Measurements from ENCODE around the gene GCN1. TPM values are rescaled to one million over a fixed set of nuclear protein-coding genes. Genes with fewer than 3 reads are reported as not detected.

GCN1 gene
- total RNA-seq, 6 experiments from 2014 or later, result 76.5 to 102 (median 83.1) TPM

DNA sequence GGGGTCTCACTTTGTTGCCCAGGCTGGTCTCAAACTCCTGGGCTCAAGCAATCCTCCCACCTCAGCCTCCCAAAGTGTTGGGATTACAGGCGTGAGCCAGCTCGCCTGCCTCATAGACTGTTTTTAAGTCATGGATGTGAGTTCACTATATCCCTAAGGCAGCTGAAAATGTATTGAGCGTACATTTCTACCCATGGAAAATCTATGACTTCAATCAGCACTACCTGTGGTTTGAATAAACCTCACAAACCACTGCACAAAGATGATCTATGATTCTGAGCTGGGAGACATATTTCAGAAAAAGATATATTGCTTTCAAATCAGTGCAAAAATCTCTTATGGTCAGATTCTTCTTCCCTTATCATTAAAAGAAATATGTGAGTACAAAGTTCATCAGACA lies 22.5 kb downstream of the GCN1 start:
- H3K9me3 Mint-ChIP-seq, result no peaks in the 10 kb centered on the region
- DNase-seq, result no peak
- H3K36me3 Mint-ChIP-seq (ENCODE audit: low read depth), result peaks cover 37% of the 10 kb centered on the region
- H3K27me3 Mint-ChIP-seq (ENCODE audit: insufficient read depth), result peaks cover 5% of the 10 kb centered on the region; the same call in 1 of the 2 replicates
- H3K4me1 Mint-ChIP-seq (ENCODE audit: low read depth), result peaks cover 25% of the 10 kb centered on the region
- TF ChIP-seq, protein P1, sequence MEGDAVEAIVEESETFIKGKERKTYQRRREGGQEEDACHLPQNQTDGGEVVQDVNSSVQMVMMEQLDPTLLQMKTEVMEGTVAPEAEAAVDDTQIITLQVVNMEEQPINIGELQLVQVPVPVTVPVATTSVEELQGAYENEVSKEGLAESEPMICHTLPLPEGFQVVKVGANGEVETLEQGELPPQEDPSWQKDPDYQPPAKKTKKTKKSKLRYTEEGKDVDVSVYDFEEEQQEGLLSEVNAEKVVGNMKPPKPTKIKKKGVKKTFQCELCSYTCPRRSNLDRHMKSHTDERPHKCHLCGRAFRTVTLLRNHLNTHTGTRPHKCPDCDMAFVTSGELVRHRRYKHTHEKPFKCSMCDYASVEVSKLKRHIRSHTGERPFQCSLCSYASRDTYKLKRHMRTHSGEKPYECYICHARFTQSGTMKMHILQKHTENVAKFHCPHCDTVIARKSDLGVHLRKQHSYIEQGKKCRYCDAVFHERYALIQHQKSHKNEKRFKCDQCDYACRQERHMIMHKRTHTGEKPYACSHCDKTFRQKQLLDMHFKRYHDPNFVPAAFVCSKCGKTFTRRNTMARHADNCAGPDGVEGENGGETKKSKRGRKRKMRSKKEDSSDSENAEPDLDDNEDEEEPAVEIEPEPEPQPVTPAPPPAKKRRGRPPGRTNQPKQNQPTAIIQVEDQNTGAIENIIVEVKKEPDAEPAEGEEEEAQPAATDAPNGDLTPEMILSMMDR (IDR thresholded peaks at IDR 0.05), result no peak
- H3K4me3 Mint-ChIP-seq, result no peak overlapping the region
- no peak overlapping the region for H3K27ac Mint-ChIP-seq

DNA sequence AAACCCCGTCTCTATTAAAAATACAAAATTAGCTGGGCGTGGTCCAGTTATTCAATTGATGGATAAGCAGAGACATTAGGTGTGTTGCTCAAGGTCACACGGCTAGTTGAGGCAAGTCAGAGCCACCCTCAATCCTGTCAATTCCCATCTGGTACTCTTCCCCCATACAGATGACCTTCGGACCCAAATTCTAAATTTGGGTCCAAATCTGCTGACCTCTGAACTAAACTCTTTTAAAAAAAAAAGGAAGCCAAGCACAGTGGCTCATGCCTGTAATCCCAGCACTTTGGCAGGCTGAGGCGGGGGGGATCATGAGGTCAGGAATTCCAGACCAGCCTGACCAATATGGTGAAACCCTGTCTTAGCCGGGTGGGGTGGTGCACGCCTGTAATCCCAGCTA lies 23.9 kb downstream of the GCN1 start:
- Mint-ChIP-seq H3K27ac (no peak overlapping the region), H3K4me1 (ENCODE audit: low read depth) (peaks cover 25% of the 10 kb centered on the region), H3K36me3 (ENCODE audit: low read depth) (peaks cover 35% of the 10 kb centered on the region), H3K27me3 (ENCODE audit: insufficient read depth) (peaks cover 5% of the 10 kb centered on the region; the same call in 1 of the 2 replicates), H3K9me3 (no peaks in the 10 kb centered on the region), H3K4me3 (no peak overlapping the region)
- TF ChIP-seq, protein P1 (IDR thresholded peaks at IDR 0.05), result no peak
- DNase-seq, result no peak

DNA sequence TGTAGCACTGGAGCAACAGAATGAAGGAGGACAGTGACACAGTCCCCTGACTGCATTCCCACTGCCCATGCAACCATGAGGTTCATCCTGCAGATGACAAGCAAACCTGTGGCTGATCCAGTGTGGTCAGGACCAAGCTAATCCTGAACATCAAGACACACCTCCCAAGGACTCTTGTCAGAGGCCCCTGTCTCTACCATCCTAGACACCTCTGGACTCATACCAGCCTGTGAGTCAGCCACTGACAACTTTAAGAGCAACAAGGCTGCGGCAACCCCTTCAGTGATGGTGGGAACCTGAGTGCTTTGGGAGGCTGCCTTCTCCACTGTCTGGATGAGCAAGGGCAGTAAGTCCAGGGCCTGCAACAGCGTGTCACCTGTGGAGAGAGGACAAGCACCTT lies 24.6 kb downstream of the GCN1 start:
- DNase-seq, result peak; percentile 33
- Mint-ChIP-seq H3K9me3 (no peaks in the 10 kb centered on the region), H3K4me1 (ENCODE audit: low read depth) (peaks cover 25% of the 10 kb centered on the region), H3K27me3 (ENCODE audit: insufficient read depth) (peaks cover 3% of the 10 kb centered on the region; the same call in 1 of the 2 replicates), H3K27ac (peak overlapping the region; percentile 33; the same call in 1 of the 2 replicates), H3K4me3 (no peak overlapping the region), H3K36me3 (ENCODE audit: low read depth) (peaks cover 35% of the 10 kb centered on the region)
- TF ChIP-seq, protein P1 (IDR thresholded peaks at IDR 0.05), result no peak

DNA sequence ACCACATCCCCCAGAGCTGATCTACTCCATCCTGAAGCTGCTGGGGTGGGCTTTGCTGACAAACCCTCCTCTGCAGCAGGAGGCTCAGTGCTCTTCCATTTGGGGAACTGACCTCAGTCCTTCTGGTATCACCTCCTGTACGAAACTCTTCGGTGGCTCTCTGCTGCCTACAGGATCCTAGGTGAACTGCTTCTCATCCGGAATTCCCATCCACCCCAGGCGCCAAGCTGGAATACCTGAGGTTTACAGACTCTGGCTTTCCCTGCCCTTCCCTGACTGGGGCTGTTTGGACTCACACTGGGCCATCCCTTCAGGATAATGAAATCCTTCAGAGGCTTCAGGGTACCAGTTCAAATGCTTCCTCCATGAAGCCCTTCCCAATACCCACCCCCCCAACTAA lies 26.2 kb downstream of the GCN1 start:
- Mint-ChIP-seq H3K9me3 (no peaks in the 10 kb centered on the region), H3K27ac (peak overlapping the region; percentile 76), H3K4me1 (ENCODE audit: low read depth) (peaks cover 25% of the 10 kb centered on the region), H3K27me3 (ENCODE audit: insufficient read depth) (peaks cover 3% of the 10 kb centered on the region), H3K36me3 (ENCODE audit: low read depth) (peaks cover 29% of the 10 kb centered on the region), H3K4me3 (no peak overlapping the region)
- no peak for DNase-seq
- TF ChIP-seq, protein P1 (IDR thresholded peaks at IDR 0.05), result no peak

DNA sequence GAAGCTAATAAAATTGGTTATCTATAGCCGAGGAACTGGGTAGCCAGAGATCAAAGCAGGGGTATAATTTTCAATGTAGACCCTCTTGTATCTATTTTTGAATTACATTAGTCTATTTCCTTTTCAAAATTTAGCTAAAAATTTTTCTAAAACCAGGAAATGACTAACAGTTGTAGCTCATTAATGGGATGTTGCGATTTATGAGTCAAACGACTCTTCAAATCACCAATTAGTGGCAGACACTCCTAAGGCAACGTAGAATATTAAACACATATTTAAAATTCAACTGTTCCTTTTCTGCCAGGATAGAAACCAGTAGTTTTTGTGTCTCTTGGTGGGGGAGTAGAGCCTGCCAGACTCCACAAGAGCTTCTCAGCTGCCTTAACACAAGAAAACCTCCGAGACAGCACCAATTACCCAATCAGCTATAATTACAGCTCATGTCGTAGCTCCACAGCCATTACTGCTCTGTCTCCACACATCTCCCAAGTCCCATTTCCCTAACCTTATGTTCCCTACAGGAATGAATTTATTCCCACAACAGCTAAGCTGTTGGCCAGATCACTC lies 26.9 kb downstream of the GCN1 start:
- Mint-ChIP-seq H3K36me3 (ENCODE audit: low read depth) (peaks cover 27% of the 10 kb centered on the region), H3K9me3 (no peaks in the 10 kb centered on the region), H3K4me3 (no peak overlapping the region), H3K27ac (peak overlapping the region; percentile 76), H3K27me3 (ENCODE audit: insufficient read depth) (peaks cover 3% of the 10 kb centered on the region), H3K4me1 (ENCODE audit: low read depth) (peaks cover 25% of the 10 kb centered on the region)
- DNase-seq, result no peak
- TF ChIP-seq, protein P1 (IDR thresholded peaks at IDR 0.05), result no peak
